ENCODE results near the gene DDB1. TPM values are rescaled to one million over a fixed set of nuclear protein-coding genes. Genes with fewer than 3 reads are reported as not detected.
A peak's percentile ranks its signal among the peaks of the same experiment; 100 is the strongest.

DDB1 gene
- total and polyA plus RNA-seq, 9 of the 15 experiments (the other 6 are each of a cell fraction or from before 2014, with no cell fraction given), result 172 to 361 (median 266) TPM

GRCh38 chr11:61367406-61367805 lies 34.5 kb upstream of the DDB1 start (continued):
- TF ChIP-seq E2F4 (CRISPR knock-in tag; IDR thresholded peaks at IDR 0.05; ENCODE audit: low read depth) (no peak), MAFK (IDR thresholded peaks at IDR 0.05; ENCODE audit: low read length) (peak; percentile 83), SMAD1 (IDR thresholded peaks at IDR 0.05; ENCODE audit: low read depth, low read length, partially characterized antibody) (peak; percentile 47), TAF15 (IDR thresholded peaks at IDR 0.05; ENCODE audit: low read depth, low read length) (no peak), SRSF9 (IDR thresholded peaks at IDR 0.05; ENCODE audit: borderline replicate concordance, low read depth, low read length) (no peak), BCLAF1 (IDR thresholded peaks at IDR 0.05; ENCODE audit: borderline replicate concordance in 1 of 2, control insufficient read depth in 1 of 2, low read depth in 2 of 2, low read length in 1 of 2) (no peak), ZNF239 (CRISPR knock-in tag; IDR thresholded peaks at IDR 0.05) (no peak), RNF219 (CRISPR knock-in tag; IDR thresholded peaks at IDR 0.05) (no peak), FOXA3 (CRISPR knock-in tag; conservative IDR thresholded peaks at IDR 0.05 in 1 of 2, IDR thresholded peaks at IDR 0.05 in 1 of 2) (0 out of 4 replicates have a peak, but pooled peaks of 1 of the 2 experiments have one; percentile 17), RBM17 (IDR thresholded peaks at IDR 0.05; ENCODE audit: borderline replicate concordance, low read depth, low read length) (no peak), ZBTB2 (IDR thresholded peaks at IDR 0.05) (no peak; the same call in 1 of the 2 replicates), ELF4 (CRISPR knock-in tag; IDR thresholded peaks at IDR 0.05) (no peak), ZNF282 (CRISPR knock-in tag; IDR thresholded peaks at IDR 0.05) (no peak), HMG20B (CRISPR knock-in tag; IDR thresholded peaks at IDR 0.05) (no peak), ARNT (IDR thresholded peaks at IDR 0.05) (no peak)
